IMR-90 (cell line): ENCODE measurements around the gene DHX40. TPM values are rescaled to one million over a fixed set of nuclear protein-coding genes. Genes with fewer than 3 reads are reported as not detected.

Source experiments
- ATAC-seq: fragments of 200-7000 bp; cut with Tn5 transposase; 2 replicates; pipeline ENCODE4 v1.9.1; 2020; ENCODE audit warnings: low read depth, mild to moderate bottlenecking, moderate library complexity
- BruUV-seq: library from RNA; stranded (reverse); fragments of 400-500 nt; replicated peaks from 2 replicates; lab custom pipeline; 2021; lab: Mats Ljungman, UMichigan
- CTCF ChIA-PET: fragments of 300-600 bp; formaldehyde crosslinking; extraction: SDS; loops from one replicate; lab custom pipeline; 2021; ENCODE audit warnings: antibody characterized with exemption; lab: Yijun Ruan, JAX
- POLR2A ChIA-PET: fragments of 300-600 bp; sonication (Branson Sonifier 250); formaldehyde crosslinking; loops from one replicate; lab custom pipeline; 2022; ENCODE audit warnings: antibody characterized with exemption; ENCODE audit not compliant: unreplicated experiment; lab: Charles Lee
- DNase-seq: peaks from one replicate; pipeline ENCODE4 v3.0.0; 2013
- H2AFZ ChIP-seq: replicated peaks from 2 replicates; pipeline ENCODE3; 2013; ENCODE audit warnings: low read length, mild to moderate bottlenecking; ENCODE audit not compliant: poor library complexity
- H2AK5ac ChIP-seq: 2 replicates; pipeline ENCODE4 v1.6.1; 2013; ENCODE audit warnings: low read depth, low read length, inconsistent platforms
- H2AK9ac ChIP-seq: replicated peaks from 2 replicates; pipeline ENCODE3; 2013; ENCODE audit warnings: mild to moderate bottlenecking, low read depth, low read length, moderate library complexity; ENCODE audit not compliant: poor library complexity
- H2BK120ac ChIP-seq: 2 replicates; pipeline ENCODE4 v1.6.1; 2013; ENCODE audit warnings: low read depth, low read length, inconsistent platforms
- H2BK15ac ChIP-seq: 3 replicates; pipeline ENCODE4 v1.6.1; 2013; ENCODE audit warnings: low read depth, low read length, inconsistent platforms
- H2BK20ac ChIP-seq: 2 replicates; pipeline ENCODE4 v1.6.1; 2013; ENCODE audit warnings: low read depth, mild to moderate bottlenecking, inconsistent platforms, low read length, moderate library complexity
- H2BK5ac ChIP-seq: 2 replicates; pipeline ENCODE4 v1.6.1; 2013; ENCODE audit warnings: mild to moderate bottlenecking, low read depth, low read length, inconsistent platforms; ENCODE audit not compliant: poor library complexity, severe bottlenecking
- H3K14ac ChIP-seq: replicated peaks from 2 replicates; pipeline ENCODE4 v1.6.1; 2013; ENCODE audit warnings: low read depth, low read length, inconsistent platforms
- H3K18ac ChIP-seq: 2 replicates; pipeline ENCODE4 v1.6.1; 2013; ENCODE audit warnings: low read depth, low read length, control low read depth
- H3K23ac ChIP-seq: 2 replicates; pipeline ENCODE4 v1.6.1; 2013; ENCODE audit warnings: low read depth, low read length, inconsistent platforms
- H3K27ac ChIP-seq: 2 replicates; pipeline ENCODE4 v1.5.1; 2013; ENCODE audit warnings: mild to moderate bottlenecking, control low read depth, low read length; ENCODE audit not compliant: insufficient read depth
- H3K27me3 ChIP-seq: 2 replicates; pipeline ENCODE4 v1.6.1; 2013; ENCODE audit warnings: low read length; ENCODE audit not compliant: control insufficient read depth, insufficient read depth
- H3K36me3 ChIP-seq: 2 replicates; pipeline ENCODE4 v1.6.1; 2013; ENCODE audit warnings: low read length, mixed read lengths; ENCODE audit not compliant: control insufficient read depth, insufficient read depth
- H3K4ac ChIP-seq: 2 replicates; pipeline ENCODE4 v1.6.1; 2013; ENCODE audit warnings: low read depth, low read length, inconsistent platforms
- H3K4me1 ChIP-seq: 2 replicates; pipeline ENCODE4 v1.6.1; 2013; ENCODE audit warnings: low read length, mixed read lengths; ENCODE audit not compliant: control insufficient read depth, insufficient read depth
- H3K4me2 ChIP-seq: 2 replicates; pipeline ENCODE4 v1.6.1; 2013; ENCODE audit warnings: low read depth, mild to moderate bottlenecking, control low read depth, low read length, moderate library complexity
- H3K4me3 ChIP-seq: 2 replicates; pipeline ENCODE4 v1.5.1; 2013; ENCODE audit warnings: low read depth, mild to moderate bottlenecking, control low read depth, low read length, moderate library complexity; ENCODE audit not compliant: insufficient read depth
- H3K56ac ChIP-seq: 2 replicates; pipeline ENCODE4 v1.6.1; 2013; ENCODE audit warnings: low read length, inconsistent platforms; ENCODE audit not compliant: insufficient read depth; ENCODE audit errors: extremely low read depth
- H3K79me1 ChIP-seq, 2 experiments: 2 replicates each; pipeline ENCODE4 v1.6.1; 2013; ENCODE audit warnings: low read length in 2 of 2, inconsistent platforms in 1 of 2, low read depth in 1 of 2
- H3K9ac ChIP-seq: 2 replicates; pipeline ENCODE4 v1.6.1; 2013; ENCODE audit warnings: low read depth, low read length, control low read depth
- H3K9me1 ChIP-seq: 2 replicates; pipeline ENCODE4 v1.6.1; 2013; ENCODE audit warnings: low read length, inconsistent platforms; ENCODE audit not compliant: insufficient read depth
- H3K9me3 ChIP-seq: 2 replicates; pipeline ENCODE4 v1.6.1; 2013; ENCODE audit warnings: low read length; ENCODE audit not compliant: control insufficient read depth, insufficient read depth
- H4K20me1 ChIP-seq: 2 replicates; pipeline ENCODE4 v1.6.1; 2013; ENCODE audit warnings: low read length, inconsistent platforms; ENCODE audit not compliant: insufficient read depth
- H4K5ac ChIP-seq: 2 replicates; pipeline ENCODE4 v1.6.1; 2013; ENCODE audit warnings: mild to moderate bottlenecking, low read depth, low read length, control low read depth
- H4K8ac ChIP-seq, 2 experiments: 2 replicates each; pipeline ENCODE4 v1.6.1; 2013; ENCODE audit warnings: low read depth in 2 of 2, low read length in 2 of 2, control low read depth in 1 of 2, inconsistent platforms in 1 of 2
- H4K91ac ChIP-seq: 2 replicates; pipeline ENCODE4 v1.6.1; 2013; ENCODE audit warnings: low read depth, low read length, inconsistent platforms; ENCODE audit not compliant: insufficient read depth
- BHLHE40 ChIP-seq: fragments of 150-350 bp; IDR thresholded peaks from 2 replicates; pipeline ENCODE4 v1.6.1; 2016; ENCODE audit warnings: mild to moderate bottlenecking, low read depth, low read length
- CHD1 ChIP-seq: IDR thresholded peaks from 2 replicates; pipeline ENCODE4 v1.6.1; 2012; ENCODE audit warnings: low read depth, low read length, improper control_type of control experiment
- CTCF ChIP-seq: conservative IDR thresholded peaks from 2 replicates; pipeline ENCODE4 v1.5.1; 2012; ENCODE audit warnings: mild to moderate bottlenecking, low read depth, low read length, improper control_type of control experiment
- ELK1 ChIP-seq: fragments of 150-350 bp; IDR thresholded peaks from 2 replicates; pipeline ENCODE4 v1.6.1; 2016; ENCODE audit warnings: low read depth, mild to moderate bottlenecking, low read length, moderate library complexity, borderline replicate concordance
- FOS ChIP-seq: fragments of 150-350 bp; IDR thresholded peaks from 2 replicates; pipeline ENCODE4 v1.6.1; 2016; ENCODE audit warnings: low read depth, low read length
- MAZ ChIP-seq: IDR thresholded peaks from 2 replicates; pipeline ENCODE4 v1.6.1; 2012; ENCODE audit warnings: low read depth, mild to moderate bottlenecking, low read length, improper control_type of control experiment, moderate library complexity, borderline replicate concordance
- NFE2L2 ChIP-seq: fragments of 150-350 bp; IDR thresholded peaks from 2 replicates; pipeline ENCODE4 v1.6.1; 2016; ENCODE audit warnings: low read depth, mild to moderate bottlenecking, low read length
- POLR2A ChIP-seq: IDR thresholded peaks from 2 replicates; pipeline ENCODE4 v1.6.1; 2012; ENCODE audit warnings: mild to moderate bottlenecking, low read depth, low read length
- RAD21 ChIP-seq: IDR thresholded peaks from 2 replicates; pipeline ENCODE4 v1.6.1; 2012; ENCODE audit warnings: low read length, improper control_type of control experiment
- RCOR1 ChIP-seq: IDR thresholded peaks from 2 replicates; pipeline ENCODE4 v1.6.1; 2012; ENCODE audit warnings: mild to moderate bottlenecking, low read length, improper control_type of control experiment; ENCODE audit not compliant: insufficient replicate concordance
- RFX5 ChIP-seq: IDR thresholded peaks from 2 replicates; pipeline ENCODE4 v1.8.0; 2012; ENCODE audit warnings: low read depth, mild to moderate bottlenecking, low read length, moderate library complexity
- SMC3 ChIP-seq: fragments of 150-350 bp; IDR thresholded peaks from 2 replicates; pipeline ENCODE4 v1.6.1; 2016; ENCODE audit warnings: low read depth, mild to moderate bottlenecking, antibody characterized with exemption, low read length, moderate library complexity
- USF2 ChIP-seq: fragments of 150-350 bp; IDR thresholded peaks from 2 replicates; pipeline ENCODE4 v1.6.1; 2017; ENCODE audit warnings: mild to moderate bottlenecking, antibody characterized with exemption, low read length, low read depth
- WGBS, 2 experiments: methylation state at CpG; one replicate each; pipeline versions ENCODE4 v1.1.5 to v1.1.7; 2013; ENCODE audit warnings: missing lambda C conversion rate in 2 of 2; ENCODE audit not compliant: insufficient read length in 1 of 2; ENCODE audit errors: extremely low coverage in 2 of 2; 5-methylcytosine and 5-hydroxymethylcytosine counted together
- dilution Hi-C: fragments of 300-500 bp; cut with HindIII; formaldehyde crosslinking; loops from one replicate; pipeline ENCODE4 v1.14.3; 2018; ENCODE audit warnings: low sequenced_read_pairs; ENCODE audit not compliant: unreplicated experiment
- in situ Hi-C: fragments of 300-500 bp; cut with MboI; formaldehyde crosslinking; loops from 3 replicates; pipeline ENCODE4 v1.14.3; 2019; ENCODE audit warnings: low sequenced_read_pairs, inconsistent platforms, mixed read lengths
- intact Hi-C: fragments of 100-400 bp; cut with micrococcal nuclease; formaldehyde crosslinking; loops from 2 replicates; pipeline ENCODE4 v1.10.0; 2022
- polyA plus RNA-seq, 3 experiments: library from polyadenylated mRNA; depleted of rRNA; stranded (reverse); fragments of >200 nt; gene quantifications; 2 replicates each; pipeline ENCODE4 v1.2.3, GENCODE V29; 2012; ENCODE audit warnings: low replicate concordance in 1 of 3
- total RNA-seq: library from RNA; depleted of rRNA; stranded (reverse); fragments of >200 nt; gene quantifications from 2 replicates; pipeline ENCODE4 v1.2.3, GENCODE V29; 2012

Gene DHX40
- total and polyA plus RNA-seq, 2 of the 4 experiments (the other 2 are of a cell fraction) = 17.4 to 44.4 TPM

GRCh38 chr17:59619298-59620063 lies 54.1 kb downstream of the DHX40 start, which contains the start of gene CLTC:
Gene CLTC (plus strand): TSS chr17:59619895. CDS start chr17:59620132, 237 bp downstream.
- no peaks in the 10 kb centered on the region for H3K27me3 ChIP-seq
- H2BK20ac ChIP-seq = peak within 1 kb of the TSS; percentile 87
- POLR2A ChIA-PET = interaction anchor here (0.5 to 1.1 kb wide), 6 partner anchors 9 to 177 kb away, joined by 3 to 4 read pairs (median 4); partner anchors contain the start of genes PTRH2 and VMP1
- H3K27ac ChIP-seq = peak within 1 kb of the TSS; percentile 93
- H3K4ac ChIP-seq = peak within 1 kb of the TSS; percentile 99
- peak within 1 kb of the TSS; percentile 100 for H3K14ac ChIP-seq
- in situ Hi-C loops = no loop called here
- no peaks in the 10 kb centered on the region for H3K9me1 ChIP-seq
- H2AFZ ChIP-seq = peak within 1 kb of the TSS; percentile 97
- peak within 1 kb of the TSS; percentile 97 for H2BK5ac ChIP-seq
- peak within 1 kb of the TSS; percentile 98 for H2BK15ac ChIP-seq
- H3K79me1 ChIP-seq = peaks cover 0 to 21% of the 10 kb centered on the region in 2 experiments; a peak in 2 of 4 replicates
- peaks cover 1% of the 10 kb centered on the region; the same call in 1 of the 2 replicates for H3K4me1 ChIP-seq
- intact Hi-C loops = loop anchor here (5.0 kb wide), 1 partner anchor 43 kb away; no protein-coding TSS in a partner anchor
- no peaks in the 10 kb centered on the region for H3K9me3 ChIP-seq
- peak within 1 kb of the TSS; percentile 92 for H4K5ac ChIP-seq
- peak; percentile 83 for ATAC-seq
- H3K4me2 ChIP-seq = peak within 1 kb of the TSS; percentile 98
- peak within 1 kb of the TSS; percentile 99 for H2AK9ac ChIP-seq
- 0% methylated on average over 33 of the region's 65 CpGs; no CpG with 5 or more reads in 1 of the 2 experiments for whole genome bisulfite sequencing, 2 experiments
- BruUV-seq = no TSS peak
- peak within 1 kb of the TSS; percentile 93 for H3K18ac ChIP-seq
- H3K9ac ChIP-seq = peak within 1 kb of the TSS; percentile 95
- dilution Hi-C loops = no loop called here
- H2AK5ac ChIP-seq = peak within 1 kb of the TSS; percentile 99
- peak within 1 kb of the TSS; percentile 98 for H2BK120ac ChIP-seq
- H3K36me3 ChIP-seq = no peaks in the 10 kb centered on the region
- H3K23ac ChIP-seq = peak within 1 kb of the TSS; percentile 100
- peak within 1 kb of the TSS; percentile 61 for H3K4me3 ChIP-seq
- H4K91ac ChIP-seq = peak within 1 kb of the TSS; percentile 99
- peak within 1 kb of the TSS; percentile 82 to 99 for H4K8ac ChIP-seq
- CTCF ChIA-PET = interaction anchor here (0.7 to 1.0 kb wide), 2 partner anchors 290 to 417 kb away, joined by 3 to 5 read pairs; no protein-coding TSS in a partner anchor
- peak; percentile 98 for DNase-seq
- peak within 1 kb of the TSS; percentile 99 for H3K56ac ChIP-seq
- peaks cover 43% of the 10 kb centered on the region for H4K20me1 ChIP-seq
- peak; percentile 85 for TF ChIP-seq NFE2L2
- no peak for TF ChIP-seq RCOR1
- TF ChIP-seq MAZ = peak; percentile 96
- peak; percentile 85 for TF ChIP-seq USF2
- peak; percentile 47 for TF ChIP-seq FOS
- peak; percentile 76 for TF ChIP-seq CHD1
- no peak for TF ChIP-seq RFX5
- TF ChIP-seq BHLHE40 = peak; percentile 94
- 0 out of 2 replicates have a peak, but pooled peaks have one; percentile 7 for TF ChIP-seq RAD21
- TF ChIP-seq SMC3 = no peak
- no peak for TF ChIP-seq CTCF
- TF ChIP-seq POLR2A = peak; percentile 95
- TF ChIP-seq ELK1 = no peak
